K562 (cell line): ENCODE data around the gene ZNF165. TPM values are rescaled to one million over a fixed set of nuclear protein-coding genes. Genes with fewer than 3 reads are reported as not detected.

Experiments
- CSDE1 ChIP-seq, 2 experiments: fragments of 450-650 bp; IDR thresholded peaks; 2 replicates each; pipeline ENCODE4 v1.6.1; 2016; ENCODE audit warnings: mild to moderate bottlenecking in 1 of 2
- ETS2 ChIP-seq: IDR thresholded peaks from 2 replicates; pipeline ENCODE4 v1.6.1; 2016; ENCODE audit warnings: borderline replicate concordance, missing genetic modification characterization, mild to moderate bottlenecking, moderate library complexity, missing compliant biosample characterization; ENCODE audit not compliant: poor library complexity, severe bottlenecking
- ETV6 ChIP-seq, 3 experiments: fragments of 150-350 bp in 1 of 3; sonication (generic) in 1 of 3; formaldehyde crosslinking in 1 of 3; IDR thresholded peaks; 2 replicates each; pipeline versions ENCODE4 v1.6.1 to v1.8.0; 2014 to 2022; ENCODE audit warnings: borderline replicate concordance in 2 of 3, low read depth in 2 of 3, antibody characterized with exemption in 1 of 3, low read length in 1 of 3, mild to moderate bottlenecking in 1 of 3, missing genetic modification reagents in 1 of 3
- IFI16 ChIP-seq: fragments of 250-450 bp; sonication (Bioruptor Pico); IDR thresholded peaks from 2 replicates; pipeline ENCODE4 v2.1.2; 2022; ENCODE audit warnings: mild to moderate bottlenecking, inconsistent platforms
- KDM1A ChIP-seq, 2 experiments: fragments of 450-650 bp; IDR thresholded peaks; 2 replicates each; pipeline ENCODE4 v1.6.1; 2016; ENCODE audit warnings: mild to moderate bottlenecking in 2 of 2
- KLF13 ChIP-seq: fragments of 450-650 bp; IDR thresholded peaks from 2 replicates; pipeline ENCODE4 v1.6.1; 2016; ENCODE audit warnings: missing genetic modification characterization, low read depth, mild to moderate bottlenecking, missing compliant biosample characterization, moderate library complexity, borderline replicate concordance
- MCM2 ChIP-seq: fragments of 450-650 bp; IDR thresholded peaks from 2 replicates; pipeline ENCODE4 v1.6.1; 2017; ENCODE audit warnings: low read depth, mild to moderate bottlenecking
- PHB ChIP-seq: fragments of 250-450 bp; sonication (Bioruptor Pico); IDR thresholded peaks from 2 replicates; pipeline ENCODE4 v1.5.0; 2021
- PTBP1 ChIP-seq: fragments of 200-400 bp; formaldehyde crosslinking; IDR thresholded peaks from 2 replicates; pipeline ENCODE4 v1.6.1; 2017; ENCODE audit warnings: low read depth, low read length
- RB1 ChIP-seq: fragments of 450-650 bp; IDR thresholded peaks from 2 replicates; pipeline ENCODE4 v1.6.1; 2017; ENCODE audit warnings: low read depth, mild to moderate bottlenecking
- SMARCC2 ChIP-seq: fragments of 450-650 bp; IDR thresholded peaks from 2 replicates; pipeline ENCODE4 v1.6.1; 2017; ENCODE audit warnings: antibody characterized with exemption, moderate library complexity, mild to moderate bottlenecking, low read depth
- XRCC5 ChIP-seq: fragments of 200-400 bp; formaldehyde crosslinking; IDR thresholded peaks from 2 replicates; pipeline ENCODE4 v1.6.1; 2017; ENCODE audit warnings: low read depth, mild to moderate bottlenecking, low read length
- YY1 ChIP-seq, 3 experiments: IDR thresholded peaks; 2 replicates each; pipeline ENCODE4 v1.6.1; 2011; ENCODE audit warnings: low read length in 2 of 3, mild to moderate bottlenecking in 2 of 3, moderate library complexity in 2 of 3, borderline replicate concordance in 1 of 3, control low read depth in 1 of 3, low read depth in 1 of 3; ENCODE audit not compliant: insufficient read depth in 3 of 3, insufficient replicate concordance in 2 of 3, control insufficient read depth in 1 of 3, insufficient read length in 1 of 3; ENCODE audit errors: extremely low read depth in 1 of 3
- ZBTB34 ChIP-seq: fragments of 250-450 bp; sonication (Bioruptor Pico); IDR thresholded peaks from 2 replicates; pipeline ENCODE4 v1.8.0; 2021; ENCODE audit warnings: mild to moderate bottlenecking, moderate library complexity
- ZBTB49 ChIP-seq: sonication (generic); formaldehyde crosslinking; IDR thresholded peaks from 2 replicates; pipeline ENCODE4 v1.8.0; 2022; ENCODE audit warnings: missing genetic modification reagents, mild to moderate bottlenecking, borderline replicate concordance
- ZNF274 ChIP-seq: IDR thresholded peaks from 2 replicates; pipeline ENCODE4 v1.6.1; 2011; ENCODE audit warnings: low read depth, mild to moderate bottlenecking, low read length, moderate library complexity, borderline replicate concordance
- ZNF445 ChIP-seq: fragments of 250-450 bp; sonication (Bioruptor Pico); IDR thresholded peaks from 2 replicates; pipeline ENCODE4 v1.4.0; 2020; ENCODE audit warnings: low read depth, mild to moderate bottlenecking, moderate library complexity
- ZNF717 ChIP-seq: fragments of 250-450 bp; sonication (Bioruptor Pico); IDR thresholded peaks from 2 replicates; pipeline ENCODE4 v1.5.0; 2021
- polyA plus RNA-seq, 8 experiments: library from polyadenylated mRNA; depleted of rRNA in 4 of 8; stranded (reverse) in 5 of 8; unstranded in 3 of 8; fragments of >200 nt; fragmentation: Nextera tagmentation in 2 of 8; fragmentation: Illumina TruSeq in 1 of 8; extraction: Ambion mirVana in 2 of 8; extraction: Trizol in 1 of 8; gene quantifications; 2 replicates each; pipeline versions ENCODE4 v1.2.1 to v1.2.3, GENCODE V29; 2011 to 2014; ENCODE audit warnings: inconsistent platforms in 1 of 8, missing spikeins in 1 of 8
- total RNA-seq, 7 experiments: library from RNA; depleted of rRNA in 6 of 7; stranded (reverse); fragments of >200 nt in 6 of 7; fragmentation: Illumina TruSeq in 2 of 7; extraction: Trizol in 2 of 7; gene quantifications; 2 replicates each; pipeline versions ENCODE4 v1.2.1 to v1.2.3, GENCODE V29; 2011 to 2021; ENCODE audit warnings: low replicate concordance in 1 of 7
- TF ChIP-seq, protein P1 (sequence below): fragments of 250-450 bp; sonication (Bioruptor Pico); IDR thresholded peaks from 2 replicates; pipeline ENCODE4 v1.9.0; 2021; ENCODE audit warnings: mild to moderate bottlenecking, inconsistent platforms

Gene ZNF165
- total and polyA plus RNA-seq, 9 of the 15 experiments (the other 6 are each of a cell fraction or from before 2014, with no cell fraction given) = 0.82 to 3.6 (median 1.2) TPM

- peak; percentile 88; the same call in 1 of the 2 replicates for TF ChIP-seq ZBTB49 (CRISPR knock-in tag)
- peak; percentile 79; the same call in 1 of the 2 replicates for TF ChIP-seq KLF13 (tag)
- peak in 2 of 3 experiments; percentile 7 to 78 for TF ChIP-seq YY1 (IDR thresholded peaks at IDR 0.05; ENCODE audit: borderline replicate concordance in 1 of 3, control insufficient read depth in 1 of 3, extremely low read depth in 1 of 3, insufficient read depth in 3 of 3, insufficient read length in 1 of 3, insufficient replicate concordance in 2 of 3, low read depth in 1 of 3, low read length in 2 of 3)
- TF ChIP-seq PHB (CRISPR knock-in tag) = 0 out of 2 replicates have a peak, but pooled peaks have one; percentile 28
- TF ChIP-seq ETV6 (IDR thresholded peaks at IDR 0.05; ENCODE audit: borderline replicate concordance in 1 of 2, low read depth in 2 of 2, low read length in 1 of 2) = no peak
- peak; percentile 58; the same call in 1 of the 2 replicates for TF ChIP-seq ETV6 (CRISPR knock-in tag; IDR thresholded peaks at IDR 0.05; ENCODE audit: borderline replicate concordance)
- no peak for TF ChIP-seq KDM1A (IDR thresholded peaks at IDR 0.05)
- no peak for TF ChIP-seq ZBTB34 (CRISPR knock-in tag)
- no peak for TF ChIP-seq SMARCC2
- TF ChIP-seq ETS2 = no peak
- TF ChIP-seq IFI16 (CRISPR knock-in tag) = no peak
- TF ChIP-seq ZNF445 (CRISPR knock-in tag) = no peak
- TF ChIP-seq, protein P1, sequence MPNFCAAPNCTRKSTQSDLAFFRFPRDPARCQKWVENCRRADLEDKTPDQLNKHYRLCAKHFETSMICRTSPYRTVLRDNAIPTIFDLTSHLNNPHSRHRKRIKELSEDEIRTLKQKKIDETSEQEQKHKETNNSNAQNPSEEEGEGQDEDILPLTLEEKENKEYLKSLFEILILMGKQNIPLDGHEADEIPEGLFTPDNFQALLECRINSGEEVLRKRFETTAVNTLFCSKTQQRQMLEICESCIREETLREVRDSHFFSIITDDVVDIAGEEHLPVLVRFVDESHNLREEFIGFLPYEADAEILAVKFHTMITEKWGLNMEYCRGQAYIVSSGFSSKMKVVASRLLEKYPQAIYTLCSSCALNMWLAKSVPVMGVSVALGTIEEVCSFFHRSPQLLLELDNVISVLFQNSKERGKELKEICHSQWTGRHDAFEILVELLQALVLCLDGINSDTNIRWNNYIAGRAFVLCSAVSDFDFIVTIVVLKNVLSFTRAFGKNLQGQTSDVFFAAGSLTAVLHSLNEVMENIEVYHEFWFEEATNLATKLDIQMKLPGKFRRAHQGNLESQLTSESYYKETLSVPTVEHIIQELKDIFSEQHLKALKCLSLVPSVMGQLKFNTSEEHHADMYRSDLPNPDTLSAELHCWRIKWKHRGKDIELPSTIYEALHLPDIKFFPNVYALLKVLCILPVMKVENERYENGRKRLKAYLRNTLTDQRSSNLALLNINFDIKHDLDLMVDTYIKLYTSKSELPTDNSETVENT (CRISPR knock-in tag) = 0 out of 2 replicates have a peak, but pooled peaks have one; percentile 36
- no peak for TF ChIP-seq ZNF717 (CRISPR knock-in tag)
- TF ChIP-seq PTBP1 = no peak
- peak; percentile 97 for TF ChIP-seq RB1
- TF ChIP-seq XRCC5 = peak; percentile 95
- no peak for TF ChIP-seq ZNF274
- TF ChIP-seq CSDE1 (IDR thresholded peaks at IDR 0.05) = peak in 1 of 2 experiments; percentile 96; a peak in 2 of 4 replicates
- TF ChIP-seq MCM2 = no peak
These were observed 490 bp downstream of the ZNF165 start (continued) for GRCh38 chr6:28080631-28081485.
